Femur (tissue), 1 donor: ENCODE data around the gene PADI2.
"Not testable (repeated sequence)": the region's sequence is repeated elsewhere in the genome, so short reads cannot be mapped to it uniquely, and the experiment has no call there.

Experiments used
- DNase-seq: peaks from one replicate; pipeline ENCODE4 v3.0.0-alpha.2; 2017

The PADI2 gene

GRCh38 chr1:17080880-17081279 lies 38.4 kb downstream of the PADI2 start:
- no peak for DNase-seq

- DNase-seq: no peak
Observed at GRCh38 chr1:17080085-17080759, 39.0 kb downstream of the PADI2 start.

- DNase-seq: no peak
Observed at GRCh38 chr1:17078991-17079868, 40.0 kb downstream of the PADI2 start.

GRCh38 chr1:17075470-17076255 lies 43.6 kb downstream of the PADI2 start:
- no peak for DNase-seq

- no peak for DNase-seq
Observed at GRCh38 chr1:17071794-17072193, 47.5 kb downstream of the PADI2 start.

- no peak for DNase-seq
Observed at GRCh38 chr1:17070163-17070525, 49.1 kb downstream of the PADI2 start.

GRCh38 chr1:17069452-17070162 lies 49.6 kb downstream of the PADI2 start:
- no peak for DNase-seq

GRCh38 chr1:17068789-17069188 lies 50.5 kb downstream of the PADI2 start:
- no peak for DNase-seq

GRCh38 chr1:17067465-17068240 lies 51.6 kb downstream of the PADI2 start:
- DNase-seq: no peak

GRCh38 chr1:17067069-17067426 lies 52.2 kb downstream of the PADI2 start:
- DNase-seq: no peak

- no peak for DNase-seq
Observed at GRCh38 chr1:17066361-17067068, 52.7 kb downstream of the PADI2 start.

GRCh38 chr1:17065666-17066065 lies 53.6 kb downstream of the PADI2 start:
- no peak for DNase-seq

GRCh38 chr1:17062751-17063150 lies 56.5 kb downstream of the PADI2 start:
- DNase-seq: not testable (repeated sequence)

- DNase-seq: no peak
Observed at GRCh38 chr1:17061892-17062291, 57.4 kb downstream of the PADI2 start.

GRCh38 chr1:17061486-17061885 lies 57.8 kb downstream of the PADI2 start:
- DNase-seq: no peak

GRCh38 chr1:17060306-17060749 lies 58.9 kb downstream of the PADI2 start:
- DNase-seq: no peak

- peak; percentile 83 for DNase-seq
Observed at GRCh38 chr1:17059391-17060305, 59.6 kb downstream of the PADI2 start.

GRCh38 chr1:17056551-17056950 lies 62.7 kb downstream of the PADI2 start:
- DNase-seq: no peak

GRCh38 chr1:17055801-17056200 lies 63.5 kb downstream of the PADI2 start:
- DNase-seq: no peak
